Tibial artery (tissue), 4 donors: ENCODE data around the gene SYCE1.
"Not testable (repeated sequence)": the region's sequence is repeated elsewhere in the genome, so short reads cannot be mapped to it uniquely, and the experiment has no call there.

Experiments
- DNase-seq, 2 donors: peaks; one replicate each; pipeline ENCODE4 v3.0.0-alpha.2; 2019
- H3K27ac ChIP-seq, 2 donors: fragments of 200-600 bp; sonication (generic) in 1 of 2; 1 replicate in 1 of 2; 2 replicates in 1 of 2; pipeline ENCODE4 v1.5.1; 2018 to 2019; ENCODE audit warnings: mild to moderate bottlenecking in 1 of 2
- H3K27me3 ChIP-seq, 2 donors: fragments of 200-600 bp; sonication (generic) in 1 of 2; one replicate each; pipeline versions ENCODE4 v1.5.1 to v1.6.0; 2016 to 2019
- H3K36me3 ChIP-seq, 3 donors: fragments of 200-600 bp; sonication (generic) in 2 of 3; one replicate each; pipeline ENCODE4 v1.5.1; 2016 to 2019; ENCODE audit warnings: mild to moderate bottlenecking in 2 of 3
- H3K4me1 ChIP-seq, 4 donors: fragments of 200-600 bp; sonication (generic) in 2 of 4; 1 replicate in 3 of 4; 2 replicates in 1 of 4; pipeline ENCODE4 v1.5.1; 2016 to 2019
- H3K4me3 ChIP-seq, 2 donors: fragments of 200-600 bp; sonication (generic) in 1 of 2; 1 replicate in 1 of 2; 2 replicates in 1 of 2; pipeline ENCODE4 v1.5.1; 2018 to 2019; ENCODE audit warnings: mild to moderate bottlenecking in 2 of 2
- H3K9me3 ChIP-seq, 3 donors: fragments of 200-600 bp; sonication (generic) in 1 of 3; one replicate each; pipeline ENCODE4 v1.5.1; 2016 to 2019
- intact Hi-C: fragments of 100-400 bp; cut with DNase I; formaldehyde crosslinking; loops from one replicate; pipeline ENCODE4 v1.15.0; 2023; ENCODE audit warnings: low total_unique reads
- TF ChIP-seq, protein P1 (sequence below), 2 experiments: fragments of 200-600 bp in 1 of 2; fragments of 450-650 bp in 1 of 2; IDR thresholded peaks; one replicate each; pipeline ENCODE4 v1.5.1; 2017 to 2019; ENCODE audit warnings: antibody characterized with exemption in 2 of 2, mild to moderate bottlenecking in 1 of 2, moderate library complexity in 1 of 2

SYCE1 gene

DNA sequence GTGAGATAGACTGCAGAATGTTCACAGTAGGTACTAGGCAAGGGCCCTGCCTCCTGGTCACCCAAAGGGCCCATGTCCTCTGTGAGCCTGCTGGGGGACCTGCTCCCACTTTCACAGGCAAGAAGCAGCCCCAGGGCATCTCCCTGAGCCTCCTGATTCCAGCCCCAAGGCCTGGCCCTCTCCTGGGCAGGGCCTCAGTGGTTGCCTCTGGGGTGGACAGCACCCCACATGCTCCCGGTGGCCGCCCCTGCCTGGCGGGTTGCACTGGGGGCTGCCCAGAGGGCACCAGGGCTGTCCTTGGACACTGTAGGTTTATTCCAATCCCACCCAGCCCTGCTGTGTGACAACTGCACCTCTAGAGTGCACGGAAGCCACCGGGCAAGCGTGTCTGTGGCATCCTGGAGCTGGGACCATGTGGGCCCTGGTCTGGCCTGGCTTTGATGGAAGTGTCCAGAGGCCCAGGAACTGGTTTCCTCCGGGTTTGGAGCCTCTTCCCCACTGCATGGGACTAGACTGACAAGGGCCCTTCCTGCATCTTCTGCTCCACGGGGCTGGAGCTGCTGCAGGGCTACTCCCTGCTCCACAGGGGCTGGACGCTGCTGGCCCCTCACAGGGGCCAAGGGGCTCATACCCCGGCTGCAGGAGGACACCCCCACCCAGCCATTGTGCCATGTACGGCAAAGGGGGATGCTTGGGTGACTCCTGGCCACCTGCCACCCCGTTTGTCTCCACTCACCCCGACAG is 25.0 kb upstream of the SYCE1 start:
- no peak for DNase-seq
- H3K36me3 ChIP-seq = no peaks in the 10 kb centered on the region
- intact Hi-C loops = no loop called here

DNA sequence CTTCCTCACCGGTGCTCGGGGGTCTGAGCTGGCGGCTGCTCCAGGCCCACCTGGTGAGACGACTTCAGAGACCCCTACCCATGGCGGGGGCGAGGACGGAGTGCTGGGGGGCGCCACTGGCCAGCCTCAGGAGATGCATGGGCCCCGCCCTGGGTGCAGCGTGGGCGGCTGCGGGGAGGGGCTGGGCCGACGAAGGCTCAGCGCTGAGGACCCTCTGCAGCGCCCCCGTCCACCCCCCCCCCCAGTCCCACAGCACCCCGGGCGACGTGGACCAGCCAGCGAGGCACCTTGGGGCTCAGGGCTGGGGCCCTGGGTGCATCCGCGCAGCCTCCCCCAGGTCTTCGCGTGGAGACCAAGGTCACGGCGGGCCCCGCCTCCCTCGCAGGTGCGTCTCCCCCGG is 11.7 kb upstream of the SYCE1 start:
- H3K27me3 ChIP-seq, intact Hi-C loops, H3K36me3 ChIP-seq, H3K27ac ChIP-seq, H3K4me1 ChIP-seq, H3K4me3 ChIP-seq, DNase-seq: not testable (repeated sequence)
- peaks cover 0 to 25% (median 13%) of the 10 kb centered on the region in 3 donors for H3K9me3 ChIP-seq

More for the DNA sequence above, 25.0 kb upstream of the SYCE1 start:
- H3K4me1 ChIP-seq = no peaks in the 10 kb centered on the region
- H3K4me3 ChIP-seq = no peak overlapping the region
- TF ChIP-seq, protein P1, sequence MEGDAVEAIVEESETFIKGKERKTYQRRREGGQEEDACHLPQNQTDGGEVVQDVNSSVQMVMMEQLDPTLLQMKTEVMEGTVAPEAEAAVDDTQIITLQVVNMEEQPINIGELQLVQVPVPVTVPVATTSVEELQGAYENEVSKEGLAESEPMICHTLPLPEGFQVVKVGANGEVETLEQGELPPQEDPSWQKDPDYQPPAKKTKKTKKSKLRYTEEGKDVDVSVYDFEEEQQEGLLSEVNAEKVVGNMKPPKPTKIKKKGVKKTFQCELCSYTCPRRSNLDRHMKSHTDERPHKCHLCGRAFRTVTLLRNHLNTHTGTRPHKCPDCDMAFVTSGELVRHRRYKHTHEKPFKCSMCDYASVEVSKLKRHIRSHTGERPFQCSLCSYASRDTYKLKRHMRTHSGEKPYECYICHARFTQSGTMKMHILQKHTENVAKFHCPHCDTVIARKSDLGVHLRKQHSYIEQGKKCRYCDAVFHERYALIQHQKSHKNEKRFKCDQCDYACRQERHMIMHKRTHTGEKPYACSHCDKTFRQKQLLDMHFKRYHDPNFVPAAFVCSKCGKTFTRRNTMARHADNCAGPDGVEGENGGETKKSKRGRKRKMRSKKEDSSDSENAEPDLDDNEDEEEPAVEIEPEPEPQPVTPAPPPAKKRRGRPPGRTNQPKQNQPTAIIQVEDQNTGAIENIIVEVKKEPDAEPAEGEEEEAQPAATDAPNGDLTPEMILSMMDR (IDR thresholded peaks at IDR 0.05) = no peak
- no peaks in the 10 kb centered on the region for H3K9me3 ChIP-seq
- H3K27me3 ChIP-seq = peaks cover 0 to 16% of the 10 kb centered on the region in 2 donors
- no peak overlapping the region for H3K27ac ChIP-seq

DNA sequence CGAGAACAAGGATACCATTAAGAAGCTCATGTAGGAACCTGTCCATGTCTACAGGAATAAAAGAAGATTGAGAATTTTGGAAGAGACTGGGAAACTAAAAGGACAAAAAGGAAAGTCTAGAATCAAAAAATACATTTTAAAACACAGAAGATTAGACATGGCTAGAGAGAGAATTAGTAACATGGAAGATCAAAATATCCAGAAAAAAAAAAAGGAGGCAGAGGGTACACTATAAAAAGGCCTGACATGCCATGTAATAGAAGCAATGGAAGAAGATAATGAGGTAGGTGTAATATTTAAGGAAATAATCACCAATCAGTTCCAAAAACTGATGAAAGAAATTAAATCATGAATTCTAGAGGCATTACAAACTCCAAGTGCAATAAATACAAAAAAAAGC is 8.1 kb upstream of the SYCE1 start:
- intact Hi-C loops = not testable (repeated sequence)

DNA sequence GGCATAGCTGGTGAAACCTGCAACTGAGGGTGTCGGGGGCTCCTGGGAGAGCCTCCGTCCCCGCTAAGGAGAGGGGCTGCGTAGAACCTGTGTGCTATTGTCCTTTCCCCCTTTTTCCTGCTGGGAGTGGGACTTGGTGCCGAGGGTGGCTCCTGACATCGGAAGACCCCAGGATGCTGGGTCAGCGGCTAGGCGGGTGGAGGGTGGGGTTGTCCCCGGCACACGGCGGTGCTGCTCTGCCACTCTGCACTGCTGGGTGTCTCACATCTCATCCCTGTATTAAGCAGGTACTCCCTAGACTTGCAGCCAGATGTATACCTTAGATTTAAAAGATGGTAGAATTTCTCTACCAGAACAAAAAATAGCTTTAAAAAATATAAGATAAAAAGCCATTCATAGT is 6.7 kb upstream of the SYCE1 start:
- H3K4me1 ChIP-seq, intact Hi-C loops, H3K27ac ChIP-seq, H3K4me3 ChIP-seq, DNase-seq, H3K36me3 ChIP-seq: not testable (repeated sequence)
- Histone ChIP-seq H3K9me3 (peaks cover 0 to 19% (median 13%) of the 10 kb centered on the region in 3 donors), H3K27me3 (peaks cover 0 to 11% of the 10 kb centered on the region in 2 donors)

More for the DNA sequence above, 8.1 kb upstream of the SYCE1 start:
- H3K36me3 ChIP-seq, H3K4me3 ChIP-seq, DNase-seq, H3K4me1 ChIP-seq, H3K27ac ChIP-seq, H3K27me3 ChIP-seq: not testable (repeated sequence)
- peaks cover 0 to 19% (median 13%) of the 10 kb centered on the region in 3 donors for H3K9me3 ChIP-seq

DNA sequence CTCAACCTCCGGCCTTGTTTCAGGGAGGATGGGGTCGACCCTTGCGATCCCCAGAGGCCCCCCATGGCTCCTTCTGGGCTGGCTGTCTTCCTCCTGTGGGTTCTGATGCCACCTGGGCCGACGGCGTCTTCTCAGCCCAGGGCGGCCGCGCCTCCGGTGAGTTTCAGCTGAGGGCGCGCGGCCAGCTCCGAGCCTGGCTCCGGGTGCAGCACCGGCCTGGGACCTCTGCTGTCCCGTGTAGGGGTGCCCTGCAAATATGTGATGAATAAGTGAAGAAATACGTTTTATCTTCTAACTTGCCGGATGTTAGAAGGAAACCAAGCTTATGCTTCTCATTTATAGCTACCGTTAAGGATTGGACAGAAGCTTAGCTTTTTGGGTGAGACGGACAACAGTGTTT is 4.4 kb upstream of the SYCE1 start:
- H3K4me3 ChIP-seq, H3K4me1 ChIP-seq, DNase-seq, H3K36me3 ChIP-seq, intact Hi-C loops, H3K27ac ChIP-seq: not testable (repeated sequence)
- H3K9me3 ChIP-seq = peaks cover 0 to 22% (median 19%) of the 10 kb centered on the region in 3 donors
- H3K27me3 ChIP-seq = peaks cover 0 to 16% of the 10 kb centered on the region in 2 donors

DNA sequence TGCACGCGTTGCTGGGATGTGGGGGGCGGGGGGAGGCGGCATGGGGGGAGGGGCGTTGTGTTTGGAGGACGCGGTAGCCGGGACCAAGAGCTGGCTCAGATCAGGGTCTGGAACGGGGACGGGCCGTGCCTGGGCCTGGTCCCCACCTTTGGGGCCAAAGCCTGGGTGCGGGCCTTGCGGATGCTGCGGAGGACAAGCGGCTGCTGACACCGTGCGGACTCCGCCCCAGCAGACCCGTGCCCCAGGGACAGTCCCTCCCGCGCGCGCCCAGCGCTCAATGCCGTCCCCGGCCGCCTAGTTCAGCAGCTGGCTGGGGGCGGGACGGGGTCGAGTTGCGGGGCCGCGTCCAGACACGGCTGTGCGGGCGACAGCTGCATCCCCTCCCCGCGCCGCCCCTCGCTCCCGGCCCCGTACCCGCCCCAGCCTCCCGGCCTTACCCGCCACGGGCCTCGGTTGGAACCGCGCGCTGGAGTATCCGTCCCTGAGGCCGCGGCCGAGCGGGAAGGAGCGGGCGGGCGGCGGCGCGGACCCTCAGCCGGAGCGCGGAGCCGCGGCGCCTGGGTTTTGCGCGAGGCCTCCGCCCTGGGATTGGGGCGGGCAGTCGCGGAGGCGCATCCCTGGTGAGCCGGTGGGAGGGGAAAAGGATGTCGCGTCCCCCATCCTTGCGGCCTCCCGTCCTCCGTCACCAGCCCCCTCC is 3.6 kb upstream of the SYCE1 start:
- H3K36me3 ChIP-seq, intact Hi-C loops, H3K27ac ChIP-seq, H3K4me3 ChIP-seq, H3K4me1 ChIP-seq, DNase-seq: not testable (repeated sequence)
- Histone ChIP-seq H3K27me3 (peaks cover 0 to 16% of the 10 kb centered on the region in 2 donors), H3K9me3 (peaks cover 0 to 22% (median 16%) of the 10 kb centered on the region in 3 donors)

DNA sequence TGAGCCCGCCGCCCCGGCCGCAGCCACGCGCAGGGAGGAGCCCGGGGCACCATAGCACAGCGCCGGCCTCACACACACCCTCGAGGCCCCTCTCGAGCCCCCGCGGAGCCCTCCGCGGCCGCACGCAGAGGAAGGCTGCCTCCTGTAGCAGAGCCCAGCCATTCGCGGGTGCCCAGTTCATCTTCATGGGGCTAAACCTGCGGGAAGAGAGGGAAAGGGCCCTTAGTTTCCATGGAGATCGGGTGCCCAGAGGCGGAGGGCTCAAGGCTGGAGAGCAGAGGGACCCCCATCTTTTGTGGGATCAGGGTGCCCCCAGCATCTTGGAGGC is 2.9 kb upstream of the SYCE1 start:
- Histone ChIP-seq H3K4me3 (no peak overlapping the region), H3K9me3 (peaks cover 0 to 15% (median 9%) of the 10 kb centered on the region in 3 donors), H3K36me3 (peaks cover 0 to 4% (median 0%) of the 10 kb centered on the region in 3 donors), H3K27me3 (peaks cover 0 to 16% of the 10 kb centered on the region in 2 donors), H3K4me1 (no peaks in the 10 kb centered on the region), H3K27ac (no peak overlapping the region)
- TF ChIP-seq, protein P1 (IDR thresholded peaks at IDR 0.05) = no peak
- no peak for DNase-seq
- intact Hi-C loops = no loop called here

DNA sequence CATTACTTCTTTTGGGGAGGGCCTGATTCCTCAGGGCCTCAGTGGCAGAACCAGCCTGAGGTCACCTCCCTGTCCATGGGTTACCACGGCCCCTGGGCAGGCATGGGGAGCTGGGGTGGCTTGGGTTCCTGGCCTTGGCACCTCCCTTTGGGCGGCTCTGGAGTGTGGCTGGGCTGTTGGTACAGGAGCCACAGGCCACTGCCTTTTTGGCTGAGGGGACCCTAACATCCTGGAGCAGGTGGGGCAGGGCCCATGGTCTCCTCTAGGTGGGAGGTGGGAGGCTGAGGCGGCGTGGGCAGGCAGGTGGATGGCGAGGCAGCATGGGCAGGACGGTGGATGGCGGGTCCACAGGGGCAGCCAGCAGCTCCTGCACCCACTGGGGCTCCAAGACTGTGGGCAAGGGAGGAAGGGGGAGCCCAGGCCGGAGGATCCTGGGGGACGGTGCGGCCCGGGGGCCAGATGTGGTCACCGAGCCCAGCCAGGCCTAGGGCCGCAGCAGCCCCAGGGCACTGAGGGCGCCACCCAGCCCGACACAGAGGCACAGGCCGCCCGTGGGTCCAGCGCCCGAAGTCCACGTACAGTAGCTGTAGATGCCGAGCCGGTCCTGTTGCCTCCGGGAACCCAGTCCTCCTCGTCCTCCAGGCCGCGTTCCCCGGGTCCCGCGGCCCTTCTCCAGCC is 2.4 kb upstream of the SYCE1 start:
- no peak overlapping the region for H3K4me3 ChIP-seq
- H3K27ac ChIP-seq = no peak overlapping the region
- TF ChIP-seq, protein P1 (IDR thresholded peaks at IDR 0.05) = no peak
- peaks cover 0 to 16% of the 10 kb centered on the region in 2 donors for H3K27me3 ChIP-seq
- no peaks in the 10 kb centered on the region for H3K4me1 ChIP-seq
- DNase-seq = no peak
- peaks cover 0 to 1% (median 0%) of the 10 kb centered on the region in 3 donors for H3K36me3 ChIP-seq
- peaks cover 0 to 10% (median 4%) of the 10 kb centered on the region in 3 donors for H3K9me3 ChIP-seq
- intact Hi-C loops = no loop called here
